HG03378 (cell line): ENCODE results near the gene FARS2.

Experiments
- ATAC-seq: cut with Tn5 transposase; IDR thresholded peaks from one replicate; pipeline ENCODE4 v1.9.1; 2021; ENCODE audit warnings: mild to moderate bottlenecking, moderate library complexity; ENCODE audit not compliant: unreplicated experiment

The FARS2 gene

GRCh38 chr6:5412663-5413062, 151.3 kb downstream of the FARS2 start:
- ATAC-seq = no peak

GRCh38 chr6:5416250-5416649, 154.9 kb downstream of the FARS2 start:
- no peak for ATAC-seq

DNA sequence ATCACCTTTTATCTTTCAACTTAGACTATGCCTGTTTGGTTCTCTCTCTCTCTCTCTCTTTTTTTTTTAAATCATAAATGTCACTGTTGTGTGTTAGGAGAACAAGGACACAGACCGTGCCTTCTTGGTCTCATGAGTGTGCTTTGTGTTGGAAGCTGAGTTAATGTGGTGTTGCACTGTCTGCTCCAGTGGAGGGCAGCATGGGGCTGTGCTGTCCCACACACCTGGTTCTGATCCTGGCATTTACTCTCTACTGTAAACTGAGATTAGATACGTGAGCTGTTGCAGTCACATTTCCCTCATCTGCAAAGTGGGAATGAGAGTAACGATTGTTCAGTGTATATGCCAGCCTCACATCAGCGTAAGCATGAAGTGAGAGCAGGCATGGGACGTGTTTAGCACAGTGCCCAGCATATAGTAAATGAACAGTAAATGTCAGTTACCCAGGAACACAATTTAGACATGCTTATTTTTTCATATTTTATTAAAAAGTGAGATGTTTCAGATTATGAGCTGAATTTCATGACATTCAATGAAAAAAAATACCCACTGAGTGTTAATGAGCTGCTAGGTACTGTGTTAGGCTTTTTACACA, 161.1 kb downstream of the FARS2 start:
- ATAC-seq = no peak

GRCh38 chr6:5423251-5423650, 161.9 kb downstream of the FARS2 start:
- ATAC-seq = no peak

GRCh38 chr6:5424726-5425125, 163.4 kb downstream of the FARS2 start:
- no peak for ATAC-seq

DNA sequence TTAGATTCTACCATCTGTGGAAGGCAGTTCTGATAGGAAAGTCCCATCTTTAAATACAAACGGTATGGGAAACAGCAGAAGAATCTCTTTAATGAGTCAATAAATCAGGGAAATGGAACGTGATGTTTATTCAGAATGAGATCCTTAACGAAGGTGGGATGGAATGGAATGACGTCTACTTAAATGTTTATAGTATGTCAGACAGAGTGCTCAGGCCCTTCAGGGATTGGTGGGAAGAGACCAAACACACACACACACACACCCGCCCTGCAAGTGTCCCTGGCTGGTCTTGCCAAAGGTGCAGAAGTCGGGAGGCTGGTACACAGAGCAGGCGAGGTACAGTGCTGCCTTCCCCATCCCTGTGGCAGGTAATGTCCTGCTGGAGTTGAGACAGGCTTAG, 164.0 kb downstream of the FARS2 start:
- ATAC-seq = no peak

- no peak for ATAC-seq
Observed at GRCh38 chr6:5425797-5426196, 164.5 kb downstream of the FARS2 start.

DNA sequence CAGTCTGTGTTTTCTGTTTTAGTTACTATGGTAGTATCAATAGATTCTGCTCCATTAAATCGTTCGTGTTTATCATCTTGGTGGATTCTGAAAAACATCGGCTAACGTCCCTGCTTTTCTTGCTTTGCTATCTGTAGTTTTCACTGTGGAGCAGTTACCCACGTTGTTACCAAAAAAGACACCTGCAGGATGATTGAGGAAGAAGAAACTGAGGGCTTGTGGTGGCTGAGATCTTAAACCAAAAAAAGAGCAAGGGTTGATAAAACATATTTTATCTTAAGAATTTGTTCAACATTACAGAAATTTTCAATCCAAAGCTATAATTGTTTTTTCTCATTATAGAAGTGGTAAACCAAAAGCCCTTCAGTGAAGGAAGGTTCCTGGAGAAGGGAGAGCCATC, 166.3 kb downstream of the FARS2 start:
- ATAC-seq = no peak

GRCh38 chr6:5433324-5433723, 172.0 kb downstream of the FARS2 start:
- no peak for ATAC-seq

DNA sequence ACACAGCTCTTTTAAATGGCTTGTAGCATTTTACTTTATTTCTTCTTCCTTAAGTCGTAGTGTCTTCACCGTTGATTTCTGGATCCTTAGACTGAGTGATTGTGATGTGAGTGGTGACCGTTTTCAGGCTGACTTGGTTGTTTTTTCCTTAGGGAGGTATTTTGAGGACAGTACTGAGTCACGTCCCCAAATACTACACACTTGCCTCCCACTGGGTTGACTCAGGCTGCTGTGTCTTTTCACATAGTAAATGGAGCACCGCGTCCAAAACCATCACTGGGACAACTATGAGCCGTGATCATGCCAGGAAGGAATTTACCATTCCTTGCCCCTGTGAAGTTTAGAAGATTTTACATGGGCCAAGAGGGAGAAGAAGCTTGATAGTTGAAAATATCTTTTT, 174.1 kb downstream of the FARS2 start:
- ATAC-seq = no peak

GRCh38 chr6:5438922-5439584, 177.7 kb downstream of the FARS2 start:
- no peak for ATAC-seq

DNA sequence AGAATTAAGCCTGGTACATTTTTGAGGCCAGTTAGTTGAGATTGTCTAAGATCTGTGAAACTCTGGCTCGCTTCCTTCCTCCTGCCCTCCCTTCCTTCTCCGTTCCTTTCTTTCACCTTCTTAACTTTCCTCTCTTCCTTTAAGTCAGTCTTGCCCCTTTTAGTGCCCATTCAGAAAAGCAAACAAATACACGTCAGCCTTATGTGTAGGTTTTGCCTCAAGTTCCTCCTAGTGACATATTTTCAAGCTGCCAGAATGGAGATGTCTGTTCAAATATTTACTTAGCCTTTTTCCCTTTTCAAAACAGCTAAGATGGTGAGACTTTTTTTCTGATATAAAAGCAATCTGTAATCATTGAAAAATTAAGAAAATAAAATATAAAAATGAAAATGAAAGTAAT, 178.4 kb downstream of the FARS2 start:
- ATAC-seq = no peak

- no peak for ATAC-seq
Observed at GRCh38 chr6:5442319-5442718, 181.0 kb downstream of the FARS2 start.

- ATAC-seq = no peak
Observed at GRCh38 chr6:5442916-5443315, 181.6 kb downstream of the FARS2 start.

- ATAC-seq = no peak
Observed at GRCh38 chr6:5443491-5443890, 182.2 kb downstream of the FARS2 start.

DNA sequence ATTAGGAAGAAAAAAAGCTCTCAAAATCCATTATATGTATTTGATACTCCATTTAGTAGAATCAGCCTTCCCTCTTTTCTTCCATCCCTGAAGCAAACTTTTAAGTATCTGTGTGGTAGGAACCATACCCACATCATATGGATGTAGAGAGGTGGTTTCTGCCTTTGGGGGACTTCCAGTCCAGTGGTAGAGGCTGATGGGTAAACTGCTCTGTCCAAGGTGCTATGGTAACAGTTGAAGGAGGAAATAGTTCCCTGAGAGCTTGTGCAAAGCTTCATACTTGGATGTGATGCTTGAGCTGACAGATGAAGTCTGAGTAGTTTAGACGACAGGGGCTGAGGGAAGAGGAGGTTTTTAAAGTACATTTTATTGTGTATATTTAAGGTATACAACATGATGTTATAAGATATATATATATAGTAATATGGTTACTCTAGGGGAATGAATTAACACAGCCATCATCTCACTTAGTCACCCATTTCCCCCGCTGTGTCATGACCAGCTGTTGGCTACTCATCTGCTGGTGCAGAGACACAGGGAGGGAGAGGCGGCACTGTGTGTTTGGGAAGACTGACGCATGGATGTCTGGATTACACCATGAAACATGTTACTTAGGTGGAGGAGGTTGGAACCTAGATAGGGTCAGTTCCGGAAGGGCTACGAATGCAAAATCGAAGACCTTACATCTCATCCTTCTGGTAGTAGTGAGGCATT, 185.2 kb downstream of the FARS2 start:
- no peak for ATAC-seq

- no peak for ATAC-seq
Observed at GRCh38 chr6:5447921-5448320, 186.6 kb downstream of the FARS2 start.

- no peak for ATAC-seq
Observed at GRCh38 chr6:5450073-5450472, 188.8 kb downstream of the FARS2 start.

GRCh38 chr6:5453546-5453945, 192.2 kb downstream of the FARS2 start:
- ATAC-seq = no peak

GRCh38 chr6:5455142-5455541, 193.8 kb downstream of the FARS2 start:
- no peak for ATAC-seq

GRCh38 chr6:5457041-5457440, 195.7 kb downstream of the FARS2 start:
- no peak for ATAC-seq

GRCh38 chr6:5457983-5458683, 196.8 kb downstream of the FARS2 start:
- no peak for ATAC-seq
